ENCODE results near the gene DLX4.

GRCh38 chr17:49965524-49965909 is 3.5 kb upstream of the DLX4 start:
- TF ChIP-seq ARNTL (CRISPR knock-in tag; IDR thresholded peaks at IDR 0.05; ENCODE audit: borderline replicate concordance, low read depth) (no peak), ISL1 (CRISPR knock-in tag; IDR thresholded peaks at IDR 0.05) (no peak), ZNF8 (CRISPR knock-in tag; IDR thresholded peaks at IDR 0.05) (no peak), ZFP3 (CRISPR knock-in tag; IDR thresholded peaks at IDR 0.05) (no peak)
